Stimulated activated CD4-positive, alpha-beta T cell treated with anti-CD3 and anti-CD28 coated beads, Interleukin-12 subunit alpha, Interleukin-12 subunit beta, amount 100 ng/mL, for 24 hours (primary cell): ENCODE data around the gene PRTFDC1.

ENCODE experiments used
- DNase-seq, 2 experiments: peaks; one replicate each; pipeline ENCODE4 v3.0.0-alpha.2; 2020; ENCODE audit warnings: low read depth in 2 of 2

Gene PRTFDC1

DNA sequence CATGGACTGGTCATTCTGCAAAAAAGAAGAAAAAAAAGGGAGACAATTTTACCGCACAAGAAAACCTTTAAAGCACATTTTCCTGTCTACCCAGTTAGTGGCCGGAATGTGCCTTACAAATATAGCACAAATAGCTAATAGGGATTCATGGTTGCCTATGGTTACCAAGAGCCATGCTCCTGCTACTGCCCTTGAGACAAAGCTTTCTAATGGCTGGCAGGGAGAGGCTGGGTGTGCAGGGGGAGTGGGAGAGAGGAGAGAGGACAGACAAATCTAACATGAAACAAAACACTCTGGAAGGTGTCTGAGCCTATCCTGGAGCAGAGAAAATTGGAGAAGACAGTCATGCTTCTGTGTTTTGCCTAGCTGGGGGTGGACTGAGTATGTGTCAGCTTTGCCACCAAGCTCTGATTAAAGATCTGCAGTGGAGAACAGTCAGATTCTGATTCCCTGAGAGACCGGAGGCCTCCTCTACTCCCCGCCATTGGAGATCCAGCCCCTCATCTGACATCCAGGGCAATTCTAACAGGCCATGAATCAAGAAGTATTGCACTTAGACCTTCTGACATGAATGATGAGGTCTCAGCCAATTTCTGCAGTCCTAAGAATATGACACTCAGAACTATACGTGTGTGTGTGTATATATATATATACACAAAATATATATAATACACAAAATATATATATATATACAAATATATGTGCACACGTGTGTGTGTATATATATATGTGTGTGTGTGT lies 80.2 kb downstream of the PRTFDC1 start:
- DNase-seq = no peak

DNA sequence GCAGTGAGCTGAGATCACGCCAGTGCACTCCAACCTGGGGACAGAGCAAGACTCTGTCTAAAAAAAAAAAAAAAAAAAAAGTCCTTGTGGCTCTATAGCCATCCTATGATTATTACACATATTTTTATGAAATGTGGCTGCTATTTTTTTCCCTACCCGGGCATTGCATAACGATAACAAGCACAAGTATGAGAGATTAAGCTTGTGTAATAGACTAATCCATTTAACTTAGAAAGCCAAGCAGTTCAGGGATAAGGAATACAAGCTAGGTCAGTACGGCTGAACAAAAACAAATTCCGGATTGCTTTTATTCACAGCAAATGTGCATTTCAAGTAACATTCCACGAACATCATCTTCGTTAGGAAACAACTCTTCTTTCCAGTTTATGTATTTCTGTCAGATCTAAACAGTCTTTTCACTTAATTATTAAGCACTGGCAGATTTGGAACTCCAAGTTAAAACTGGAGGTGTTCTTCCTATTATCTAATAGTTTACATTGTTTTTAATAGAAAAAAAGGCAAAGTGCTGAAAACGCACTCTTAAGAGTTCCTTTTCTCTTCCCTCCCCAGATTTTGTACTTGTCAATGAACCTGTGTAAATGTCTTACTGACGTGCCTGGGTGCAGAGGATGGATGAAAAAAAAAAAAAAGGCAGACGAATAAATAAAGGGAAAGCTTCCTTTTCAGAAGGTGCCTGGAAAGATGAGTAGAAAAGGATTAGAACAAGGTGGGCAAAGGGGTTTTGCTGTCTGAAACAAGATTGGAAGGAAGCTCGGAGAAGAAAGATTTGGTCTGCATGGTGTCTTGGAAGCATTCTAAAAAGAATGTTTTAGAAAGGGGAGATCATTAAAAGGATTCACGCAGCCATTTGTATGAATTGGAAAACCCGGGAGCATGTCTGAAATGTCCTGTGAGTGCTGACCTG lies 81.1 kb downstream of the PRTFDC1 start:
- DNase-seq = no peak

DNA sequence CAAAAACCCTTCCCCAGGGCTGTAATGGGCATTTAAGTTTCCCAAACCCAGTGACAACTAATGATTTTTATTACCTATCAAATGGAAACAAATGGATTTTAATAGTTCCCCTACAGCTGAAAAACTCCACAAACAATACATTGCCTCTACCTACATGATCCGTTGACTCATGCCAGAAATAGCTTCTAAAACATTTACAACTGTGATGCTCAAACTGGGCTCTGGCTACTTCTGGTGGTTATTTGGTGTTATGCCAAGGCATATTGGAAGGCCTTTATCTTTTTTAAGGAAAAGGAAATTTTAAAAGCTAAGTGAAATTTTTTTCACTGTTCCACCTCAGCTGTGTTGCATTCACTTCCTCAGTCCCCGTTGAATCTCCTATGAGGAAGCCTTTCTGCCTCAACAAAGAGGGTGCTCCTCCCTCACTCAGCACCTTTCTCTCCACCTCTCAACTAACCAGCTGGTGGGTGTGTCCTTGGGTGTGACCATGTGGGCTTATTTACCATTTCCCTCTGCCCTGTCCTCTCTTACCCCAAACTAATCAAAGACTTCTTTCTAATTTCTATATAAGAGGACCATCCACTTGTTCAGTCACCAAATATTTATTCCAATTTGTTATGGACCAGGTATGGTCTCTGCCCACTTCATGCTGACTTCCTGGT lies 82.9 kb downstream of the PRTFDC1 start:
- no peak for DNase-seq

DNA sequence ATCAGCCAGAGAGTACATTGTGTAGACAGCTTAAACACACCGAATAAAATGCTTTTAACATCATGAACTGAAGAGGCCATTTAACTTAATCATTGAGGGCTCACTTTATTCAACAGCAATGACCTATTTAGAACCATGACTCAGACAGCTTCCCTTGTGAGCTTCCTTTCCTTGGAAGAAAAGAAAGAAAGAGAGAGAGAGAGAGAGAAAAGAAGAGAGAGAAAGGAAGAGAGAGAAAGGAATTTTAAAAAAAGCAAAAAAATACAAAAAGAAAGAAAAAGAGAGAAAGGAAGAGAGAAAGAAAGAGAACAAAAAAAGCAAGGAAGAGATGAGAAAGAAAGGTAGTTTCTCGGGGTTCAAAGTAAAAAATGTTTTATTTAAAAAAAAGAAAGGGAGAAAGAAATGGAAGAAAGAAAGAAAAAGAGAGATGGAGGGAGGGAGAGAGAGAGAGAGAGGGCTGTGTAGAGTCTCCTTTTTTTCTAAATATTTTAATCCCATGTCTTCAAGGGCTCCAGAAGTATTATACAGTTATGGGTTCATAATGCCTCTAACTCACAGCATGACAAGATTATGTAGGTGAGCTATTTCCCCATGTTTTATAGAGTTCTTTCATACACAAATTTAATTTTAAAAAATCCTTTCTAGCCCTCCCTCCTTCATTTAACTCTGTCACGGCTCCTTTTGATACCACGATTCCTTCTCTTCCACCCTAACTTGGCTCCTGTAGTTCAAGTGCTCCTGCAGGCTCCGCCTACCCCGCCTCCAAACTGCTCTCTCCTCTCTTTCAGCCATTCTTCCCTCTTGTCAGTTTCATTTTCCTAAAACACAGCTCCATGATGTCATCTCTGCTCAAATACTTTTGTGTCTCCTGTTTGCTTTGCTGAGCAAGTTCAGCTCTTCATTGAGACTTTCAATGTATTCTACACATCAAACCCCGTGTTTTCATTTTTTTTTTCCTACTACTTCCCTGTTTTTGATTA lies 85.5 kb downstream of the PRTFDC1 start:
- no peak for DNase-seq

DNA sequence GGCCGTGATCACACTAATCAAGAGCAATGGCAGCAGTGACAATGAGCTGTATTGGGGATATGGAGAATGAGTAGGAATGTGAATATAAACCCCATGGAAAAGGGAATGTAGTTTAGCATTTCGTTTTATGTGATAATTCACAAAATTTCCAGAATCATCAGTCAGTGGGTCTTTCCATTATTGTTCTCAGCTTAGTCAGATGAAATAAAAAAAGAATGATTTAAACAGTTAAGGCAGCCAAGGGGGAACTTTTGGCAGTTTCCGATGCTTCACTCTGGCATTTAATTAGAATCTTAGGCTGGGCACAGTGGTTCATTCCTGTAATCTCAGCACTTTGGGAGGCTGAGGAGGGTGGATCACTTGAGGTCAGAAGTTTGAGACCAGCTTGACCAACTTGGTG lies 86.6 kb downstream of the PRTFDC1 start:
- DNase-seq = no peak

GRCh38 chr10:24862589-24862988 lies 89.8 kb downstream of the PRTFDC1 start:
- DNase-seq = no peak

DNA sequence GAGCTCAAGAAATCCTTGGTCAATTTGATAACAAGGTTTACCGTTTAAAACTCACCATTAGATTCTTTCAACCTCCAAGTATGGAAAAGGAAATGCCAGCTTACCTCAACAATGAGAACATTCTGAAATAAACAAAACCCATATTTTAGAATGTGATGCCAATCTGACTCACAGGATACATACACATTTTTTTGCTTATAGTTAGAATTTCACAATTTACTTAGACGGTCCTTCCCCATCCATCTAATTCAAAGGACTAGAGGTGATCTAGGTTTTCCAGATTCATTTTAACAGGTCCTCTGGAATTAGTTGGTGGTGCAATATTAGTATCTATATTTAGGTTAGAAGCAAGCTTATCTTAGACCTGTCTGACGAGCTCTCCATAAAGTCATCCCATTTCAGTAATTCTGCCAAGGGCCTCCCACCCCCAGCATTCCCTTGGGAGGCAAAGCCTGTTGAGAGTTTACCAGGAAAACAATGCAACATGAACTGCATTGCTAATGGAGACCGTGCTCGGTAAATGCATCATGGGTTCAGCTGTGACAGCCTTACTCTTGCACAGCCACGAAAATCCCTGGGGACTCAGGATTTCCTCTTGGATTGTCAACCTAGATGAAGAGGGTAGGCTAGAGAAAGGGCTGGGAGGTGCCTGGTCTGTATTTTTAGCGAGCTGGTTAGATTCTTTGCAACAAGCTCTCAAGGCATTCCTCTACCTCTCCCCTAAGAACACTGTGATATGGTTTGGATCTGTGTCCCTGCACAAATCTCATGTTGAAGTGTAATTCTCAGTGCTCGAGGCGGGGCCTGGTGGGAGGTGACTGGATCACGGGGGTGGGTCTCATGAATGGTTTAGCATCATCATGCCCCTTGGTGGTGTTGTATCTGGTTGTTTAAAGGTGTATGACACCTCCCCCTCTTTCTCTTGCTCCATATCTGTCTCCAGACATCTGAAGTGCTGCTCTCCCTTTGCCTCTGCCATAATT lies 93.8 kb downstream of the PRTFDC1 start:
- DNase-seq = no peak

DNA sequence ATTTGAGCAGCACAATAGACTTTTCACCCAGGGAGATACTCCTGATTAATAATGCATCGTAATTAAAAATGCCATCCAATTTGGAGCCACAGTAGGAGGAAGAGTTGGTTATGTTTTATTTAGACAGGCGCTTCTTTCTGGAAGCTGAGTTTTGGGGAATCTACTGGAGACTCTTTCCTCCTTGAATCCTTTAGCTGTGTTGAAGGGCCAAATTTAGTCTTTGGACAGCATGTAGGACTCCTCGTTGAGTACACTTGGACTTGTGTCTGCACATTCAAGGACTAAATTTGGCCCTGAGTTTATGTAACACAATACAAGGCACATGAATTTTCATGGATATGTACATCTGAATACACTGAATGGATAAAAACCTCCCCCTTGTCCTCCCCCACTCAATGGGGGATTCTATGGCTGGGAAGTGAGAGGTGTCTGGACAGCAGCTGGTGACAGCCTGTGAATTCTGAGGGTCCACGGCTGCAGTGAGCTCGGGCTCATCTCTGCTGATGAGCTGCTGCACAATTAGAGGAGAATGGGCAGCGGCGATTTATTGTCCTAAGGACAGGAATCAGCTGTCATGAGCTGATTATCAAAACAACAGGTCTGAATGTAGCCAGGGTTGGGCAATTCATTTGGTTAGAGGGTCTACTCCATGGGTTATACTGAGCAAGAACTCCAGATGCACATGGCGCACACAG lies 95.2 kb downstream of the PRTFDC1 start:
- no peak for DNase-seq

GRCh38 chr10:24854256-24854655 lies 98.2 kb downstream of the PRTFDC1 start:
- DNase-seq = no peak

DNA sequence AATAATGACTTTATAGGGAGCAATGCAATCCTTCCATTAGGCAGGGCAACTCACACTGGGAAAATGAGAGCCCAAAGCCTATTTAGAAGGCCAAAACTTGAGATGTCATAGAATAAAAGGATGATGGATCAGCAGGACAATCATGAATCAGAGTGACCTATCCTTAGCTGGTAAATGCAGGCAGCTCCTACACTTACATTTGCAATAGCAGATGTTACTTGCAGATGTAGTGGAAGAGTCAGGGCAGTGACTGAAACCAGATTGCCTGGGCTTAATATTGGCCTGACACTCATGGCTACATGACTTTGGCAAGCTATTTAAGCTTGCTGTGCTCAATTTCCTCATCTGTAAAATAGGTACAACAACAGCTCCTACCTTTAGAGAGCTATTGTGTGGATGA lies 98.7 kb downstream of the PRTFDC1 start:
- DNase-seq = no peak

DNA sequence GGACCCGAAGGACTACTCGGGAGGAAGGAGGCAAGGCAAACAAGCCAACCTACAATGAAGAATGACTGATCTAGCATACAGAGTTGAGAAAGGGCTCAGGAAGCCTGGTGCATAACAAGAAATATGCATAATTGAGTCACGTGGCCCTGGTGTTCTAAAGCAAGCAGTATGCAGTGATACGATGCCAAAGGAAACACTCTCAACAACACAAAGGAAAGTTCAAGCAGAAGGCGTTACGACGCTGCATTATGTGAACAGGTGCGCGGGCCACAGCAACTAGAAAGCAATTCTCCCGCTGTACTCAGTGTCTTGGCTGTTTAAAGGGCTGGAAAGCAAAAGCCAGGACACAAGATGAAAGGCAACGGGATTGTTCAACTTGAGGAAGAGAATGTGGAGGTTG lies 100.8 kb downstream of the PRTFDC1 start:
- DNase-seq = no peak

GRCh38 chr10:24850727-24851296 lies 101.6 kb downstream of the PRTFDC1 start:
- DNase-seq = no peak

DNA sequence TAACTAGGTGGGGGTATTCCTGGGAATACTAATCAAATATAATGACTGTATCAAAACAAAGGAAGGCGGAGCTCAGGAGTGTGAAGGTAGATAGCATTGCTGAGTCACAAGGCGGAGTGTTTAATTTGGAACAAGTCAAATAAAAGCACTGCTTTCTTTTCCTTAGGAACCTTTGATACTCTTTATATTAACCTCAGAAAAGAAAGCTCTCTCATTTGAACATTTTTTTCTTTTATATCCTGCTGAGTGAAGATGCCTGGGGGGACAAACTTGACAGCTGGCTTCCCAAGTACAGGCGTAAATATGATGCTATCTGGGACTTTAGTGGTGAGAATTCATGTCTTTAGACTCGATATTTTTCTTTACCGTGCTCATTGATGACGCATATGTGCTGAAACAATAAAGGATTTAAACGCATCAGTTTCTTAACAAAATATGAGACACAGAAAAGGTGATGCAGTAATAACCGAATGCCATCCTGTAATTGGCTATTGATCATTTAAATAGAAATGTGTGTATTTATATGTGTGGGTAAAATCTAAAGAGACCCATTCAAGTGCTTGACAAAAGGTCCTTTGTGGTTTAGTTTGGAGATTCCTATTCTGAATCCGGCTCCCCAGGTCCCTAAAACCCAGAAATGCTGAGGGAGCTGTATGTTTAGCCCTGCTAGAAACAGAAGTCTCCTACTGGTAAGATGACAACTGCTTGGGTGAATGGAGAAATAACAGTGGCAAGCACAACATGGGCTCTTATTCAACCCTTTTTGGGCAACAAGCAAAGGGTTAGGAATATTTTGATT lies 102.7 kb downstream of the PRTFDC1 start:
- DNase-seq = no peak

DNA sequence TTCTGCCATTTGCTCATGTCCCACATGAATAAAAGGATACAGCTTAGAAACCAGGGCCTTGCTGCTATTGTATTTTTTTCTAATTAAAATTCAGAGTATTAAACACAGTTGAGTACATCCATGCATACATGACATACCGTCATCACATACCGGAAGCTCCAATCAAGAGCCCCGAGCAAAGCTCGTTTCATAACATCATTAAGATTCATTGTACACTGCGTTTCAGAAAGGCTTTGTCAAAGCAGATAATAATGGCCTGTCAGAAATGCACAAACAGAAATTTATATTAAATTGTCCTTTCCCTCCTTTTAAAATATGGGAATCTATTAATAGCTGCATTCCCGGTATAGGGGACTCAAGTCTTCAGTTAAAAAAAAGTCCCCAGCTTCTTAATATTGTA lies 103.4 kb downstream of the PRTFDC1 start:
- DNase-seq = no peak

- DNase-seq = no peak
These were observed 104.2 kb downstream of the PRTFDC1 start for GRCh38 chr10:24848195-24848594.

GRCh38 chr10:24847112-24848070 lies 105.0 kb downstream of the PRTFDC1 start:
- no peak for DNase-seq

- no peak for DNase-seq
These were observed 107.7 kb downstream of the PRTFDC1 start for GRCh38 chr10:24844742-24845141.
